IPS DF 6.9 (cell line): ENCODE results near the gene ASIC2.

Source experiments
- DNase-seq: peaks from one replicate; pipeline ENCODE4 v3.0.0-alpha.2; 2013; ENCODE audit warnings: low read depth, low spot score
- H3K27ac ChIP-seq: one replicate; pipeline ENCODE4 v1.5.1; 2013; ENCODE audit warnings: low read length, control low read depth
- H3K27me3 ChIP-seq: 2 replicates; pipeline ENCODE4 v1.6.1; 2013; ENCODE audit warnings: mild to moderate bottlenecking, low read length; ENCODE audit not compliant: control insufficient read depth, insufficient read depth
- H3K36me3 ChIP-seq: 2 replicates; pipeline ENCODE4 v1.6.1; 2013; ENCODE audit warnings: low read length; ENCODE audit not compliant: control insufficient read depth, insufficient read depth
- H3K4me1 ChIP-seq: 2 replicates; pipeline ENCODE4 v1.6.1; 2013; ENCODE audit warnings: low read length; ENCODE audit not compliant: control insufficient read depth, insufficient read depth
- H3K4me3 ChIP-seq: 2 replicates; pipeline ENCODE4 v1.5.1; 2013; ENCODE audit warnings: mild to moderate bottlenecking, low read length
- H3K9me3 ChIP-seq: 2 replicates; pipeline ENCODE4 v1.6.1; 2013; ENCODE audit warnings: low read length, inconsistent platforms; ENCODE audit not compliant: control insufficient read depth, insufficient read depth
- WGBS: extraction: QIAGEN DNeasy Blood & Tissue Kit; methylation state at CpG from one replicate; pipeline ENCODE4 v1.1.7; 2013; ENCODE audit warnings: mixed read lengths, missing lambda C conversion rate; ENCODE audit not compliant: insufficient read length, insufficient coverage; 5-methylcytosine and 5-hydroxymethylcytosine counted together

The ASIC2 gene

GRCh38 chr17:33269337-33270060 lies 23.6 kb downstream of the ASIC2 start:
- H3K9me3 ChIP-seq: no peaks in the 10 kb centered on the region
- H3K36me3 ChIP-seq: no peaks in the 10 kb centered on the region
- WGBS: no CpG with 5 or more reads among the region's 2 CpGs
- H3K4me1 ChIP-seq: no peaks in the 10 kb centered on the region
- H3K27me3 ChIP-seq: no peaks in the 10 kb centered on the region; the same call in 1 of the 2 replicates
- no peak for DNase-seq
- no peak overlapping the region for H3K4me3 ChIP-seq
- no peak overlapping the region for H3K27ac ChIP-seq

GRCh38 chr17:33267851-33268548 lies 25.1 kb downstream of the ASIC2 start:
- Histone ChIP-seq H3K9me3 (no peaks in the 10 kb centered on the region), H3K4me1 (no peaks in the 10 kb centered on the region), H3K27ac (no peak overlapping the region), H3K27me3 (no peaks in the 10 kb centered on the region; the same call in 1 of the 2 replicates), H3K36me3 (no peaks in the 10 kb centered on the region), H3K4me3 (no peak overlapping the region)
- WGBS: no CpG with 5 or more reads among the region's 5 CpGs
- DNase-seq: no peak

- no CpG with 5 or more reads among the region's 6 CpGs for WGBS
Measured at GRCh38 chr17:33267271-33267790, 25.8 kb downstream of the ASIC2 start.

GRCh38 chr17:33266611-33267010 lies 26.5 kb downstream of the ASIC2 start:
- no peak overlapping the region for H3K4me3 ChIP-seq
- no peak for DNase-seq
- H3K36me3 ChIP-seq: no peaks in the 10 kb centered on the region
- no peaks in the 10 kb centered on the region for H3K4me1 ChIP-seq
- no peak overlapping the region for H3K27ac ChIP-seq
- H3K9me3 ChIP-seq: no peaks in the 10 kb centered on the region
- no peaks in the 10 kb centered on the region for H3K27me3 ChIP-seq
- no CpG with 5 or more reads among the region's 10 CpGs for WGBS

More at GRCh38 chr17:33267271-33267790, 25.8 kb downstream of the ASIC2 start:
- Histone ChIP-seq H3K9me3 (no peaks in the 10 kb centered on the region), H3K4me1 (no peaks in the 10 kb centered on the region), H3K36me3 (no peaks in the 10 kb centered on the region), H3K4me3 (no peak overlapping the region), H3K27me3 (no peaks in the 10 kb centered on the region; the same call in 1 of the 2 replicates), H3K27ac (no peak overlapping the region)
- no peak for DNase-seq

GRCh38 chr17:33266116-33266515 lies 27.0 kb downstream of the ASIC2 start:
- no peak for DNase-seq
- no peaks in the 10 kb centered on the region for H3K36me3 ChIP-seq
- H3K4me3 ChIP-seq: no peak overlapping the region
- no peak overlapping the region for H3K27ac ChIP-seq
- no peaks in the 10 kb centered on the region for H3K9me3 ChIP-seq
- H3K4me1 ChIP-seq: no peaks in the 10 kb centered on the region
- no peaks in the 10 kb centered on the region for H3K27me3 ChIP-seq
- WGBS: no CpG with 5 or more reads among the region's 1 CpG

- no peak overlapping the region for H3K4me3 ChIP-seq
- no CpG with 5 or more reads among the region's 4 CpGs for WGBS
Measured at GRCh38 chr17:33263396-33263795, 29.7 kb downstream of the ASIC2 start.

GRCh38 chr17:33262266-33263123 lies 30.6 kb downstream of the ASIC2 start:
- no peak overlapping the region for H3K27ac ChIP-seq
- no peaks in the 10 kb centered on the region for H3K9me3 ChIP-seq
- WGBS: no CpG with 5 or more reads among the region's 6 CpGs
- no peak overlapping the region for H3K4me3 ChIP-seq
- H3K36me3 ChIP-seq: no peaks in the 10 kb centered on the region
- no peaks in the 10 kb centered on the region for H3K27me3 ChIP-seq
- no peak for DNase-seq
- peaks cover 2% of the 10 kb centered on the region; the same call in 1 of the 2 replicates for H3K4me1 ChIP-seq

More at GRCh38 chr17:33263396-33263795, 29.7 kb downstream of the ASIC2 start:
- Histone ChIP-seq H3K27me3 (no peaks in the 10 kb centered on the region), H3K4me1 (peaks cover 2% of the 10 kb centered on the region; the same call in 1 of the 2 replicates), H3K27ac (no peak overlapping the region), H3K36me3 (no peaks in the 10 kb centered on the region), H3K9me3 (no peaks in the 10 kb centered on the region)
- DNase-seq: no peak

GRCh38 chr17:33261820-33262219 lies 31.3 kb downstream of the ASIC2 start:
- Histone ChIP-seq H3K4me1 (peaks cover 2% of the 10 kb centered on the region; the same call in 1 of the 2 replicates), H3K36me3 (no peaks in the 10 kb centered on the region), H3K9me3 (no peaks in the 10 kb centered on the region), H3K27me3 (no peaks in the 10 kb centered on the region), H3K4me3 (no peak overlapping the region), H3K27ac (no peak overlapping the region)
- no peak for DNase-seq
- WGBS: no CpG with 5 or more reads among the region's 10 CpGs

GRCh38 chr17:33260638-33261037 lies 32.5 kb downstream of the ASIC2 start:
- no peak overlapping the region for H3K27ac ChIP-seq
- H3K4me3 ChIP-seq: no peak overlapping the region
- H3K9me3 ChIP-seq: no peaks in the 10 kb centered on the region
- no CpG with 5 or more reads among the region's 10 CpGs for WGBS
- DNase-seq: no peak
- no peaks in the 10 kb centered on the region for H3K36me3 ChIP-seq
- H3K27me3 ChIP-seq: no peaks in the 10 kb centered on the region
- peaks cover 2% of the 10 kb centered on the region; the same call in 1 of the 2 replicates for H3K4me1 ChIP-seq

GRCh38 chr17:33258296-33258695 lies 34.8 kb downstream of the ASIC2 start:
- H3K36me3 ChIP-seq: no peaks in the 10 kb centered on the region
- no peaks in the 10 kb centered on the region for H3K9me3 ChIP-seq
- WGBS: no CpG with 5 or more reads among the region's 3 CpGs
- no peak overlapping the region for H3K4me3 ChIP-seq
- H3K27ac ChIP-seq: no peak overlapping the region
- H3K27me3 ChIP-seq: no peaks in the 10 kb centered on the region
- no peak for DNase-seq
- H3K4me1 ChIP-seq: peaks cover 2% of the 10 kb centered on the region; the same call in 1 of the 2 replicates
